ENCODE data around the gene GABRB3. TPM values are rescaled to one million over a fixed set of nuclear protein-coding genes. Genes with fewer than 3 reads are reported as not detected.

Gene GABRB3
- total and polyA plus RNA-seq, 2 of the 8 experiments (the other 6 are each of a cell fraction or from before 2014, with no cell fraction given) = 98.8 to 163 TPM

GRCh38 chr15:26651909-26652308, 121.0 kb downstream of the GABRB3 start:
- Histone ChIP-seq H3K18ac (ENCODE audit: extremely low read depth, low read length) (no peak overlapping the region), H2AFZ (ENCODE audit: low read length) (no peak overlapping the region), H3K9ac (replicated peaks in 1 of 4; ENCODE audit: extremely low read depth in 1 of 4, low read depth in 3 of 4, low read length in 3 of 4) (no peak overlapping the region), H3K4ac (replicated peaks; ENCODE audit: insufficient read length, low read depth, low read length) (no peak overlapping the region), H3K23ac (ENCODE audit: insufficient read length) (no peak overlapping the region), H3K4me1 (replicated peaks in 1 of 4; ENCODE audit: control insufficient read depth in 3 of 4, insufficient read depth in 4 of 4, low read length in 3 of 4) (peaks cover 4 to 18% (median 9%) of the 10 kb centered on the region in 4 experiments; a peak in 5 of 7 replicates), H3K4me3 (ENCODE audit: extremely low read depth in 1 of 4, insufficient read depth in 2 of 4, low read depth in 3 of 4, low read length in 4 of 4) (peak overlapping the region in 2 of 4 experiments; percentile 16 to 29; a peak in 1 of 8 replicates), H2AK5ac (ENCODE audit: low read depth, low read length) (no peak overlapping the region), H3K79me2 (ENCODE audit: control insufficient read depth in 1 of 2, insufficient read depth in 2 of 2, low read length in 2 of 2) (peaks cover 0 to 72% of the 10 kb centered on the region in 2 experiments; a peak in 3 of 4 replicates), H4K91ac (replicated peaks; ENCODE audit: insufficient read length, low read length) (no peak overlapping the region), H3K56ac (replicated peaks; ENCODE audit: insufficient read length, low read depth, low read length) (no peak overlapping the region), H3K27me3 (replicated peaks in 1 of 4; ENCODE audit: control insufficient read depth in 3 of 4, extremely low read depth in 1 of 4, insufficient read depth in 3 of 4, low read length in 3 of 4) (no peaks in the 10 kb centered on the region), H4K20me1 (replicated peaks in 1 of 2; ENCODE audit: control insufficient read depth in 1 of 2, insufficient read depth in 2 of 2, low read length in 2 of 2) (peaks cover 0 to 3% of the 10 kb centered on the region in 2 experiments), H2BK12ac (ENCODE audit: low read depth, low read length) (no peak overlapping the region), H4K5ac (ENCODE audit: insufficient read length, low read depth, low read length) (no peak overlapping the region), H2BK5ac (ENCODE audit: low read depth, low read length) (no peak overlapping the region), H3K23me2 (ENCODE audit: low read depth, low read length) (peaks cover 2% of the 10 kb centered on the region; the same call in 1 of the 2 replicates), H2BK15ac (ENCODE audit: low read length) (no peak overlapping the region), H3K14ac (ENCODE audit: insufficient read length) (no peak overlapping the region), H4K8ac (ENCODE audit: extremely low read depth, insufficient read depth, low read length) (no peak overlapping the region), H2BK20ac (ENCODE audit: low read length) (no peak overlapping the region), H3K27ac (ENCODE audit: low read depth, low read length) (no peak overlapping the region), H2BK120ac (replicated peaks; ENCODE audit: low read depth, low read length) (no peak overlapping the region), H3K9me3 (ENCODE audit: insufficient read depth in 2 of 2, low read depth in 1 of 2, low read length in 1 of 2) (0 out of 4 replicates have a peak, but pooled peaks cover 0 to 3% of the 10 kb centered on the region in 2 experiments), H3K79me1 (ENCODE audit: low read depth, low read length) (peaks cover 5% of the 10 kb centered on the region), H3K36me3 (ENCODE audit: control insufficient read depth in 2 of 4, insufficient read depth in 4 of 4, low read length in 3 of 4) (no peaks in the 10 kb centered on the region; a peak in 1 of 8 replicates), H3K4me2 (ENCODE audit: insufficient read depth in 1 of 2, low read depth in 2 of 2, low read length in 2 of 2) (peak overlapping the region; percentile 59 to 61)
- 64% methylated on average over 1 of the region's 1 CpG; no CpG with 5 or more reads in 1 of the 2 experiments for WGBS, 2 experiments (ENCODE audit: extremely low coverage in 1 of 2, insufficient coverage in 1 of 2, insufficient read length in 1 of 2, insufficient replicate concordance in 2 of 2, low coverage in 1 of 2, low lambda C conversion rate in 2 of 2, missing lambda C conversion rate in 1 of 2)
- ChIA-PET CTCF (ENCODE audit: partially characterized antibody) (no interaction called here), POLR2A (ENCODE audit: partially characterized antibody) (interaction anchor here (1.1 kb wide), 1 partner anchor 9 kb away, joined by 4 read pairs; no protein-coding TSS in a partner anchor)
- DNase-seq (ENCODE audit: low read depth in 1 of 2, low spot score in 2 of 2) (no peak), FAIRE-seq (peak; percentile 63)
- TF ChIP-seq CTCF (IDR thresholded peaks at IDR 0.05; ENCODE audit: control extremely low read depth in 1 of 3, insufficient read depth in 1 of 3, low read depth in 1 of 3, low read length in 3 of 3) (no peak), CTBP2 (IDR thresholded peaks at IDR 0.05; ENCODE audit: borderline replicate concordance, insufficient read depth, insufficient read length, low read length) (no peak), FOSL1 (IDR thresholded peaks at IDR 0.05; ENCODE audit: insufficient read depth, low read depth, low read length) (no peak), SP1 (IDR thresholded peaks at IDR 0.05; ENCODE audit: low read depth, low read length) (0 out of 2 replicates have a peak, but pooled peaks have one; percentile 8), SIN3A (conservative IDR thresholded peaks at IDR 0.05 in 1 of 2, IDR thresholded peaks at IDR 0.05 in 1 of 2; ENCODE audit: low read depth in 1 of 2, low read length in 2 of 2) (no peak)

Measured in H1 (cell line).